Sigmoid colon (tissue), 4 donors: ENCODE data around the gene SLC30A10.

Experiments
- CTCF ChIP-seq, 4 experiments: fragments of 450-650 bp in 3 of 4; fragments of 200-600 bp in 1 of 4; IDR thresholded peaks; one replicate each; pipeline ENCODE4 v1.5.1; 2016 to 2019; ENCODE audit warnings: antibody characterized with exemption in 4 of 4, mild to moderate bottlenecking in 3 of 4, moderate library complexity in 2 of 4
- EP300 ChIP-seq, 4 donors: sonication (generic); formaldehyde crosslinking; IDR thresholded peaks; one replicate each; pipeline ENCODE4 v1.6.1; 2017; ENCODE audit warnings: antibody characterized with exemption in 4 of 4
- POLR2A ChIP-seq, 2 donors: fragments of 450-650 bp; IDR thresholded peaks; one replicate each; pipeline ENCODE4 v1.6.1; 2016; ENCODE audit warnings: antibody characterized with exemption in 2 of 2, mild to moderate bottlenecking in 2 of 2, moderate library complexity in 2 of 2
- POLR2AphosphoS5 ChIP-seq, 4 donors: sonication (generic); formaldehyde crosslinking; IDR thresholded peaks; one replicate each; pipeline ENCODE4 v1.6.1; 2017; ENCODE audit warnings: antibody characterized with exemption in 4 of 4

GRCh38 chr1:219906924-219907771 is 21.2 kb downstream of the SLC30A10 start:
- TF ChIP-seq CTCF (IDR thresholded peaks at IDR 0.05) (no peak), POLR2AphosphoS5 (IDR thresholded peaks at IDR 0.05) (no peak), EP300 (IDR thresholded peaks at IDR 0.05) (no peak), POLR2A (IDR thresholded peaks at IDR 0.05) (no peak)
